IMR-90 (cell line): Measurements from ENCODE around the gene ZBTB8A. TPM values are rescaled to one million over a fixed set of nuclear protein-coding genes. Genes with fewer than 3 reads are reported as not detected.

Source experiments
- ATAC-seq: fragments of 200-7000 bp; cut with Tn5 transposase; 2 replicates; pipeline ENCODE4 v1.9.1; 2020; ENCODE audit warnings: low read depth, mild to moderate bottlenecking, moderate library complexity
- BruUV-seq: library from RNA; stranded (reverse); fragments of 400-500 nt; replicated peaks from 2 replicates; lab custom pipeline; 2021; lab: Mats Ljungman, UMichigan
- CTCF ChIA-PET: fragments of 300-600 bp; formaldehyde crosslinking; extraction: SDS; loops from one replicate; lab custom pipeline; 2021; ENCODE audit warnings: antibody characterized with exemption; lab: Yijun Ruan, JAX
- POLR2A ChIA-PET: fragments of 300-600 bp; sonication (Branson Sonifier 250); formaldehyde crosslinking; loops from one replicate; lab custom pipeline; 2022; ENCODE audit warnings: antibody characterized with exemption; ENCODE audit not compliant: unreplicated experiment; lab: Charles Lee
- DNase-seq: peaks from one replicate; pipeline ENCODE4 v3.0.0; 2013
- H2AFZ ChIP-seq: replicated peaks from 2 replicates; pipeline ENCODE3; 2013; ENCODE audit warnings: low read length, mild to moderate bottlenecking; ENCODE audit not compliant: poor library complexity
- H2AK5ac ChIP-seq: 2 replicates; pipeline ENCODE4 v1.6.1; 2013; ENCODE audit warnings: low read depth, low read length, inconsistent platforms
- H2AK9ac ChIP-seq: replicated peaks from 2 replicates; pipeline ENCODE3; 2013; ENCODE audit warnings: mild to moderate bottlenecking, low read depth, low read length, moderate library complexity; ENCODE audit not compliant: poor library complexity
- H2BK120ac ChIP-seq: 2 replicates; pipeline ENCODE4 v1.6.1; 2013; ENCODE audit warnings: low read depth, low read length, inconsistent platforms
- H2BK15ac ChIP-seq: 3 replicates; pipeline ENCODE4 v1.6.1; 2013; ENCODE audit warnings: low read depth, low read length, inconsistent platforms
- H2BK20ac ChIP-seq: 2 replicates; pipeline ENCODE4 v1.6.1; 2013; ENCODE audit warnings: low read depth, mild to moderate bottlenecking, inconsistent platforms, low read length, moderate library complexity
- H2BK5ac ChIP-seq: 2 replicates; pipeline ENCODE4 v1.6.1; 2013; ENCODE audit warnings: mild to moderate bottlenecking, low read depth, low read length, inconsistent platforms; ENCODE audit not compliant: poor library complexity, severe bottlenecking
- H3K14ac ChIP-seq: replicated peaks from 2 replicates; pipeline ENCODE4 v1.6.1; 2013; ENCODE audit warnings: low read depth, low read length, inconsistent platforms
- H3K18ac ChIP-seq: 2 replicates; pipeline ENCODE4 v1.6.1; 2013; ENCODE audit warnings: low read depth, low read length, control low read depth
- H3K23ac ChIP-seq: 2 replicates; pipeline ENCODE4 v1.6.1; 2013; ENCODE audit warnings: low read depth, low read length, inconsistent platforms
- H3K27ac ChIP-seq: 2 replicates; pipeline ENCODE4 v1.5.1; 2013; ENCODE audit warnings: mild to moderate bottlenecking, control low read depth, low read length; ENCODE audit not compliant: insufficient read depth
- H3K27me3 ChIP-seq: 2 replicates; pipeline ENCODE4 v1.6.1; 2013; ENCODE audit warnings: low read length; ENCODE audit not compliant: control insufficient read depth, insufficient read depth
- H3K36me3 ChIP-seq: 2 replicates; pipeline ENCODE4 v1.6.1; 2013; ENCODE audit warnings: low read length, mixed read lengths; ENCODE audit not compliant: control insufficient read depth, insufficient read depth
- H3K4ac ChIP-seq: 2 replicates; pipeline ENCODE4 v1.6.1; 2013; ENCODE audit warnings: low read depth, low read length, inconsistent platforms
- H3K4me1 ChIP-seq: 2 replicates; pipeline ENCODE4 v1.6.1; 2013; ENCODE audit warnings: low read length, mixed read lengths; ENCODE audit not compliant: control insufficient read depth, insufficient read depth
- H3K4me2 ChIP-seq: 2 replicates; pipeline ENCODE4 v1.6.1; 2013; ENCODE audit warnings: low read depth, mild to moderate bottlenecking, control low read depth, low read length, moderate library complexity
- H3K4me3 ChIP-seq: 2 replicates; pipeline ENCODE4 v1.5.1; 2013; ENCODE audit warnings: low read depth, mild to moderate bottlenecking, control low read depth, low read length, moderate library complexity; ENCODE audit not compliant: insufficient read depth
- H3K56ac ChIP-seq: 2 replicates; pipeline ENCODE4 v1.6.1; 2013; ENCODE audit warnings: low read length, inconsistent platforms; ENCODE audit not compliant: insufficient read depth; ENCODE audit errors: extremely low read depth
- H3K79me1 ChIP-seq, 2 experiments: 2 replicates each; pipeline ENCODE4 v1.6.1; 2013; ENCODE audit warnings: low read length in 2 of 2, inconsistent platforms in 1 of 2, low read depth in 1 of 2
- H3K9ac ChIP-seq: 2 replicates; pipeline ENCODE4 v1.6.1; 2013; ENCODE audit warnings: low read depth, low read length, control low read depth
- H3K9me1 ChIP-seq: 2 replicates; pipeline ENCODE4 v1.6.1; 2013; ENCODE audit warnings: low read length, inconsistent platforms; ENCODE audit not compliant: insufficient read depth
- H3K9me3 ChIP-seq: 2 replicates; pipeline ENCODE4 v1.6.1; 2013; ENCODE audit warnings: low read length; ENCODE audit not compliant: control insufficient read depth, insufficient read depth
- H4K20me1 ChIP-seq: 2 replicates; pipeline ENCODE4 v1.6.1; 2013; ENCODE audit warnings: low read length, inconsistent platforms; ENCODE audit not compliant: insufficient read depth
- H4K5ac ChIP-seq: 2 replicates; pipeline ENCODE4 v1.6.1; 2013; ENCODE audit warnings: mild to moderate bottlenecking, low read depth, low read length, control low read depth
- H4K8ac ChIP-seq, 2 experiments: 2 replicates each; pipeline ENCODE4 v1.6.1; 2013; ENCODE audit warnings: low read depth in 2 of 2, low read length in 2 of 2, control low read depth in 1 of 2, inconsistent platforms in 1 of 2
- H4K91ac ChIP-seq: 2 replicates; pipeline ENCODE4 v1.6.1; 2013; ENCODE audit warnings: low read depth, low read length, inconsistent platforms; ENCODE audit not compliant: insufficient read depth
- MXI1 ChIP-seq: IDR thresholded peaks from 2 replicates; pipeline ENCODE4 v1.6.1; 2012; ENCODE audit warnings: low read depth, mild to moderate bottlenecking, low read length, moderate library complexity, borderline replicate concordance
- POLR2A ChIP-seq: IDR thresholded peaks from 2 replicates; pipeline ENCODE4 v1.6.1; 2012; ENCODE audit warnings: mild to moderate bottlenecking, low read depth, low read length
- WGBS, 2 experiments: methylation state at CpG; one replicate each; pipeline versions ENCODE4 v1.1.5 to v1.1.7; 2013; ENCODE audit warnings: missing lambda C conversion rate in 2 of 2; ENCODE audit not compliant: insufficient read length in 1 of 2; ENCODE audit errors: extremely low coverage in 2 of 2; 5-methylcytosine and 5-hydroxymethylcytosine counted together
- dilution Hi-C: fragments of 300-500 bp; cut with HindIII; formaldehyde crosslinking; loops from one replicate; pipeline ENCODE4 v1.14.3; 2018; ENCODE audit warnings: low sequenced_read_pairs; ENCODE audit not compliant: unreplicated experiment
- in situ Hi-C: fragments of 300-500 bp; cut with MboI; formaldehyde crosslinking; loops from 3 replicates; pipeline ENCODE4 v1.14.3; 2019; ENCODE audit warnings: low sequenced_read_pairs, inconsistent platforms, mixed read lengths
- intact Hi-C: fragments of 100-400 bp; cut with micrococcal nuclease; formaldehyde crosslinking; loops from 2 replicates; pipeline ENCODE4 v1.10.0; 2022
- polyA plus RNA-seq, 3 experiments: library from polyadenylated mRNA; depleted of rRNA; stranded (reverse); fragments of >200 nt; gene quantifications; 2 replicates each; pipeline ENCODE4 v1.2.3, GENCODE V29; 2012; ENCODE audit warnings: low replicate concordance in 1 of 3
- total RNA-seq: library from RNA; depleted of rRNA; stranded (reverse); fragments of >200 nt; gene quantifications from 2 replicates; pipeline ENCODE4 v1.2.3, GENCODE V29; 2012

The ZBTB8A gene
- total and polyA plus RNA-seq, 2 of the 4 experiments (the other 2 are of a cell fraction) = 2.1 to 6.1 TPM

DNA sequence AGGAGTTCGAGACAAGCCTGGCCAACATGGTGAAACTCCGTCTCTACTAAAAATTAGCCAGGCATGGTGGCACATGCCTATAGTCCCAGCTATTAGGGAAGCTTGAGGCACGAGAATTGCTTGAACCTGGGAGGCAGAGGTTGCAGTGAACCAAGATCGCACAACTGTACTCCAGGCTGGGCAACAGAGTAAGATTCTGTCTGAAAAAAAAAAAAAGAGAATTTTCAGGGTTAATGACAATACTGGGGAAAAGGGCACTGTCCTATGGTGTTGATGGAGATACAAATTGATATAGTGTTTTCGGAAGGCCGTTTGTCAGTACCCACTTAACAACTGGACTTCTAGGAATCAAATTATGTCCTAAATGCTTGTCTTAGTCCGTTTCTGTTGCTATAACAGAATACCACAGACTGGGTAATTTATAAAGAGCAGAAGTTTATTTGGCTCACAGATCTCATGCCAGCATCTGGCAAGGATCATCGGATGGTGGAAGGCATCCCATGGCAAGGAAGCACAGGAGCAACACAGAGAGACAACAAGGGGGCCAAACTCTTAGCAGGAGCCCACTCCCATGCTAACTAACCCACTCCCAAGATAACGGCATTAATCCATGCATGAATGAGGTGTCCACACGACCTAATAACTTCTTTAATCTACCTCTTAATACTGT lies 41.3 kb downstream of the ZBTB8A start:
- Histone ChIP-seq H2BK20ac (no peak overlapping the region), H3K4ac (no peak overlapping the region), H3K18ac (no peak overlapping the region), H2AK5ac (no peak overlapping the region), H3K4me1 (no peaks in the 10 kb centered on the region), H4K91ac (no peak overlapping the region), H3K9ac (no peak overlapping the region), H4K8ac (no peak overlapping the region), H3K4me2 (no peak overlapping the region), H3K56ac (no peak overlapping the region), H3K23ac (no peak overlapping the region), H3K9me1 (no peaks in the 10 kb centered on the region), H3K14ac (no peak overlapping the region), H2AK9ac (no peak overlapping the region), H3K27me3 (no peaks in the 10 kb centered on the region), H2BK120ac (no peak overlapping the region), H3K9me3 (no peaks in the 10 kb centered on the region), H3K36me3 (no peaks in the 10 kb centered on the region), H4K20me1 (peaks cover 3% of the 10 kb centered on the region; the same call in 1 of the 2 replicates), H3K27ac (no peak overlapping the region), H2AFZ (no peak overlapping the region), H2BK5ac (no peak overlapping the region), H4K5ac (no peak overlapping the region), H2BK15ac (no peak overlapping the region), H3K79me1 (peaks cover 0 to 3% of the 10 kb centered on the region in 2 experiments; a peak in 1 of 4 replicates), H3K4me3 (no peak overlapping the region)
- intact Hi-C loops = no loop called here
- dilution Hi-C loops = no loop called here
- no peak for DNase-seq
- in situ Hi-C loops = no loop called here
- BruUV-seq = no TSS peak
- WGBS, 2 experiments = 93% methylated on average over 3 of the region's 10 CpGs; no CpG with 5 or more reads in 1 of the 2 experiments
- ChIA-PET CTCF (no interaction called here), POLR2A (no interaction called here)
- TF ChIP-seq MXI1 (no peak), POLR2A (no peak)
- no peak for ATAC-seq
